Kidney (tissue), 14 donors: ENCODE results near the gene CHEK2. TPM values are rescaled to one million over a fixed set of nuclear protein-coding genes. Genes with fewer than 3 reads are reported as not detected.

Source experiments
- DNase-seq, 5 donors: peaks; one replicate each; pipeline ENCODE4 v3.0.0-alpha.2; 2013 to 2020
- FAIRE-seq: peaks from 2 replicates; lab custom pipeline; 2012; peaks lifted over from hg19 to GRCh38; lab: Jason Lieb, UNC
- H3K27ac ChIP-seq, 2 donors: one replicate each; pipeline ENCODE4 v1.7.0; 2013; ENCODE audit warnings: low read depth in 2 of 2, low read length in 2 of 2, inconsistent platforms in 1 of 2
- H3K27me3 ChIP-seq: one replicate; pipeline ENCODE4 v1.7.1; 2013; ENCODE audit warnings: low read length, inconsistent platforms; ENCODE audit not compliant: control insufficient read depth, insufficient read depth
- H3K36me3 ChIP-seq, 3 donors: one replicate each; pipeline versions ENCODE4 v1.7.0 to v1.7.1; 2013; ENCODE audit warnings: low read length in 3 of 3, control low read depth in 1 of 3, inconsistent platforms in 1 of 3; ENCODE audit not compliant: insufficient read depth in 3 of 3, control insufficient read depth in 2 of 3
- H3K4me1 ChIP-seq, 3 donors: one replicate each; pipeline versions ENCODE4 v1.7.0 to v1.7.1; 2013; ENCODE audit warnings: low read length in 3 of 3, inconsistent platforms in 1 of 3, low read depth in 1 of 3; ENCODE audit not compliant: control insufficient read depth in 2 of 3, insufficient read depth in 2 of 3
- H3K4me3 ChIP-seq, 3 donors: one replicate each; pipeline versions ENCODE4 v1.7.0 to v1.8.1; 2013; ENCODE audit warnings: low read length in 3 of 3, control low read depth in 1 of 3, inconsistent platforms in 1 of 3
- H3K9ac ChIP-seq, 3 donors: one replicate each; pipeline versions ENCODE4 v1.7.0 to v1.7.1; 2013; ENCODE audit warnings: low read length in 3 of 3, control low read depth in 1 of 3, inconsistent platforms in 1 of 3
- H3K9me3 ChIP-seq, 3 donors: one replicate each; pipeline versions ENCODE4 v1.7.0 to v1.7.1; 2013; ENCODE audit warnings: low read length in 3 of 3, control low read depth in 1 of 3, inconsistent platforms in 1 of 3; ENCODE audit not compliant: control insufficient read depth in 2 of 3, insufficient read depth in 1 of 3
- intact Hi-C: fragments of 100-400 bp; cut with DNase I; formaldehyde crosslinking; loops from one replicate; pipeline ENCODE4 v1.11.1; 2022
- polyA plus RNA-seq: library from polyadenylated mRNA; stranded (reverse); fragments of 350-450 nt; fragmentation: Illumina TruSeq; extraction: RNeasy Lipid Tissue Mini Kit (QIAGEN cat#74804); gene quantifications from one replicate; pipeline ENCODE4 v1.2.3, GENCODE V29; 2014; ENCODE audit warnings: low read depth, low replicate concordance; ENCODE audit not compliant: insufficient read depth
- total RNA-seq: library from RNA; stranded (reverse); fragmentation: NEBNext Ultra II Directional; extraction: Animal tissue kit (Norgen Biotek cat#: 25700); gene quantifications from one replicate; pipeline ENCODE4 v1.2.1, GENCODE V29; 2021
- TF ChIP-seq, protein P1 (sequence below): IDR thresholded peaks from 3 replicates; pipeline ENCODE4 v1.5.1; 2012; ENCODE audit warnings: mild to moderate bottlenecking, moderate library complexity, borderline replicate concordance; ENCODE audit not compliant: insufficient read depth; ENCODE audit errors: extremely low read depth
- donor health status: control.
- donor health status: control.
- donor health status: control.
- donor health status: control.
- donor health status: control.
- donor health status: DM: yes; HTN: yes; CAD: no.
- donor health status: Normal renal cell carcinoma (clear cell type).

CHEK2 gene
- total and polyA plus RNA-seq, 2 donors from 2014 or later = 4.6 to 10.1 TPM

DNA sequence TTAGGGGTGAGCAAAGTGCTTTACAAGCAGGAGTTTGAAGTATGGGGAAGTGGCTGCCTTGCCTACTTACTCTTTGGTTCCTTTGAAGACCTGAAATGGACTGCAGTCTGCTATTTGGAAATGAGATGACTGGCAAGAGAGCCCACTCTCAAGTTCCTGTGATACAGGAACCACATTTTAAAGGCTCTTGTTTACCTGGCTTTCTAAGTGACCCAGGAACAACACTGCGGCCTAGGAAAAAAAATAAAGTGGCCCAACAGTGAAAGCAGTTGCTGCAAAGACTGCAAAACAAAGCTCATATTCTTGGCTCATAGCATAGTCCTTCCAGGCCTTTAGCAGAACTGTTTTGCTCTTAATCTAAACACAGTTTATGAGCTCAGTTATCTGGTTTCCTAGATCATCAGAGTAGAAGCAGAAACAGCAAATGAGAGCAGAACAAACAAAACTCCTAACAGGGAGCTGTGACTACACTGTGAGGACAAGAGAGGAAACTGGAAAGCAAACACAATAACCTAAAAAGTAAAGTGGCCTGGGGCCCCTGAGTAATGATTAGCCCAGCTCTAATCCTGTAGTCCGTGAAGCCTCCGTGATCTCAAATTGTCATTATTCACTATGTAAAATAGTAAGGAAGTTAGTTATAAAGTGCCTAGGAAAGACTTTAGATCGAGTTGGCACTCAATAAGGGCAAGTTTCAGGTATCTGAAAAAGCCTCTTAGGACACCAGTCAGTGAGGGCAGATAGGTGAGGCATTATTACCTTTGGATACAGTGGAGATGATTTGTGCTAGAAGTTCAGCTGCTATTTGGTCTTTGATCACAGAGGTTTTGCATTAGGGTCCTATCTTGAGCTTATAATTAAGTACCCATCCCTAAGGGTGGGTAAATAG, 42.4 kb upstream of the CHEK2 start:
- intact Hi-C loops = no loop called here
- TF ChIP-seq, protein P1, sequence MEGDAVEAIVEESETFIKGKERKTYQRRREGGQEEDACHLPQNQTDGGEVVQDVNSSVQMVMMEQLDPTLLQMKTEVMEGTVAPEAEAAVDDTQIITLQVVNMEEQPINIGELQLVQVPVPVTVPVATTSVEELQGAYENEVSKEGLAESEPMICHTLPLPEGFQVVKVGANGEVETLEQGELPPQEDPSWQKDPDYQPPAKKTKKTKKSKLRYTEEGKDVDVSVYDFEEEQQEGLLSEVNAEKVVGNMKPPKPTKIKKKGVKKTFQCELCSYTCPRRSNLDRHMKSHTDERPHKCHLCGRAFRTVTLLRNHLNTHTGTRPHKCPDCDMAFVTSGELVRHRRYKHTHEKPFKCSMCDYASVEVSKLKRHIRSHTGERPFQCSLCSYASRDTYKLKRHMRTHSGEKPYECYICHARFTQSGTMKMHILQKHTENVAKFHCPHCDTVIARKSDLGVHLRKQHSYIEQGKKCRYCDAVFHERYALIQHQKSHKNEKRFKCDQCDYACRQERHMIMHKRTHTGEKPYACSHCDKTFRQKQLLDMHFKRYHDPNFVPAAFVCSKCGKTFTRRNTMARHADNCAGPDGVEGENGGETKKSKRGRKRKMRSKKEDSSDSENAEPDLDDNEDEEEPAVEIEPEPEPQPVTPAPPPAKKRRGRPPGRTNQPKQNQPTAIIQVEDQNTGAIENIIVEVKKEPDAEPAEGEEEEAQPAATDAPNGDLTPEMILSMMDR = no peak
- Histone ChIP-seq H3K36me3 (peaks cover 11 to 27% (median 26%) of the 10 kb centered on the region in 3 donors), H3K27ac (peak overlapping the region; percentile 37 to 59), H3K4me1 (peaks cover 0 to 12% (median 11%) of the 10 kb centered on the region in 3 donors), H3K4me3 (no peak overlapping the region), H3K9ac (peak overlapping the region in 2 of 3 donors; percentile 17 to 53), H3K27me3 (no peaks in the 10 kb centered on the region), H3K9me3 (no peaks in the 10 kb centered on the region)
- DNase-seq (peak in 3 of 5 donors; percentile 24 to 66 (median 62)), FAIRE-seq (no peak)

DNA sequence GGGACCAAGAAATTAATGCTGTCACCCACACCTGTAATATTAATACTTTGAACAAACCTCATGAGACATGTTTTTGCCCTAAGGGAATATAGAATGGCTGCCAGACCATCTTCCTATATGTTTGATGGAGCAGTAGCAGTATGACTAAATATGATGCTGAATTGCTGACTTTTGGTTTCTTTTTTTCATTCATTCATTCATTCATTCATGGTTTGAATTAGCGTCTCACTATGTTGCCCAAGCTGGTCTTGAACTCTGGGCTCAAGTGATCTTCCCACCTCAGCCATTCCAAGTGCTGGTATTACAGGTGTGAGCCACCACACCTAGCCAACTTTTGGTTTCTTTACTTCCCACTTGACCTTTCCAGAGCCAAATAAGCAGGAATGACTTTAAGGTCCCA, 38.7 kb upstream of the CHEK2 start:
- Histone ChIP-seq H3K9me3 (no peaks in the 10 kb centered on the region), H3K36me3 (peaks cover 7 to 13% (median 12%) of the 10 kb centered on the region in 3 donors), H3K4me1 (peaks cover 0 to 12% (median 11%) of the 10 kb centered on the region in 3 donors), H3K4me3 (no peak overlapping the region), H3K27me3 (no peaks in the 10 kb centered on the region), H3K27ac (no peak overlapping the region), H3K9ac (no peak overlapping the region)
- DNase-seq (no peak), FAIRE-seq (no peak)
- TF ChIP-seq, protein P1 = no peak
- intact Hi-C loops = no loop called here

DNA sequence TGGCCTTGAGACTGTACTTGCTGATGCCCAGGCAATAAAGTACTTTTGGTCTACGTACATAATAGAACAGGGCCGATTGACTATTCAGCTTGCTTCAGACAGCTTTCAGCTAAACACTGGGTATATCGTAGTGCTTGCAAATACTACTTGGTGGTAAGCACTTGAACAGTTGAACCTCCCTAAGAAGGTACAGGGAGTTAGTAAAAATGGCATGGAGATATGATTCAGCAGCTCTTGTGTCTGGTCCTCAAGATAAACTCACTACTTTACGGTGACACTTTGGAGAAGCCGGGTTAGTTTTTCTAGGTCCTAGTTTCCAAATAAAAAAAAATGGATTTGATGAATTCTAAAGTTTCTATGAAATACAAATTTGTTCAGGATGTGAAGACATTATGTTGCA, 38.2 kb upstream of the CHEK2 start:
- H3K27ac ChIP-seq = no peak overlapping the region
- DNase-seq = no peak
- intact Hi-C loops = no loop called here
- no peak overlapping the region for H3K4me3 ChIP-seq
- peaks cover 5 to 14% (median 12%) of the 10 kb centered on the region in 3 donors for H3K36me3 ChIP-seq
- no peaks in the 10 kb centered on the region for H3K9me3 ChIP-seq
- H3K9ac ChIP-seq = no peak overlapping the region
- TF ChIP-seq, protein P1 = no peak
- no peaks in the 10 kb centered on the region for H3K27me3 ChIP-seq
- peaks cover 0 to 12% (median 11%) of the 10 kb centered on the region in 3 donors for H3K4me1 ChIP-seq
- FAIRE-seq = no peak
